Central memory CD4-positive, alpha-beta T cell (primary cell): Measurements from ENCODE around the gene SNRNP70.
"Not testable (repeated sequence)": the region's sequence is repeated elsewhere in the genome, so short reads cannot be mapped to it uniquely, and the experiment has no call there.

ENCODE experiments used
- DNase-seq: peaks from one replicate; pipeline ENCODE4 v3.0.0; 2022

The SNRNP70 gene

GRCh38 chr19:49064768-49065611 lies 20.3 kb upstream of the SNRNP70 start, which contains the start of gene NTF4:
Gene NTF4, minus strand, starts transcription at chr19:49064818. Its CDS starts 2,821 bp downstream, at chr19:49061997.
- no peak for DNase-seq

GRCh38 chr19:49065905-49066512 lies 19.2 kb upstream of the SNRNP70 start:
- DNase-seq = no peak

- DNase-seq = no peak
Measured at GRCh38 chr19:49067554-49067953, 17.7 kb upstream of the SNRNP70 start.

GRCh38 chr19:49069026-49069425 lies 16.2 kb upstream of the SNRNP70 start:
- DNase-seq = no peak

GRCh38 chr19:49070416-49070815 lies 14.8 kb upstream of the SNRNP70 start:
- no peak for DNase-seq

GRCh38 chr19:49071860-49072547 lies 13.2 kb upstream of the SNRNP70 start:
- DNase-seq = no peak

- no peak for DNase-seq
Measured at GRCh38 chr19:49073514-49074378, 11.5 kb upstream of the SNRNP70 start.

GRCh38 chr19:49074869-49075268 lies 10.4 kb upstream of the SNRNP70 start:
- not testable (repeated sequence) for DNase-seq

GRCh38 chr19:49080392-49080791 lies 4.9 kb upstream of the SNRNP70 start:
- no peak for DNase-seq

- no peak for DNase-seq
Measured at GRCh38 chr19:49081273-49081672, 4.0 kb upstream of the SNRNP70 start.

GRCh38 chr19:49084206-49085019 lies 838 bp upstream of the SNRNP70 start:
- DNase-seq = no peak

- no peak for DNase-seq
Measured at GRCh38 chr19:49085868-49086232, 599 bp downstream of the SNRNP70 start.

GRCh38 chr19:49086296-49086695 lies 1.0 kb downstream of the SNRNP70 start:
- DNase-seq = no peak

GRCh38 chr19:49091391-49092038 lies 6.3 kb downstream of the SNRNP70 start:
- no peak for DNase-seq

- DNase-seq = no peak
Measured at GRCh38 chr19:49092686-49093085, 7.4 kb downstream of the SNRNP70 start.

GRCh38 chr19:49094505-49095482 lies 9.5 kb downstream of the SNRNP70 start:
- no peak for DNase-seq

- peak; percentile 68 for DNase-seq
Measured at GRCh38 chr19:49097453-49098288, 12.4 kb downstream of the SNRNP70 start.

GRCh38 chr19:49098795-49099194 lies 13.5 kb downstream of the SNRNP70 start:
- DNase-seq = no peak

- no peak for DNase-seq
Measured at GRCh38 chr19:49101160-49101559, 15.9 kb downstream of the SNRNP70 start.
